ENCODE results near the gene CLCN6.

GRCh38 chr1:11860083-11860482 lies 54.1 kb downstream of the CLCN6 start:
- TF ChIP-seq JUN (IDR thresholded peaks at IDR 0.05) (no peak), CTCF (IDR thresholded peaks at IDR 0.05) (no peak), FOSL2 (IDR thresholded peaks at IDR 0.05) (no peak), FOSL2 (CRISPR knock-in tag; IDR thresholded peaks at IDR 0.05) (no peak), PBX3 (IDR thresholded peaks at IDR 0.05) (no peak), SREBF2 (IDR thresholded peaks at IDR 0.05) (no peak), POLR2A (IDR thresholded peaks at IDR 0.05; ENCODE audit: low read length) (no peak), MYC (IDR thresholded peaks at IDR 0.05; ENCODE audit: borderline replicate concordance, low read length) (no peak)
- TF ChIP-seq, protein P1, sequence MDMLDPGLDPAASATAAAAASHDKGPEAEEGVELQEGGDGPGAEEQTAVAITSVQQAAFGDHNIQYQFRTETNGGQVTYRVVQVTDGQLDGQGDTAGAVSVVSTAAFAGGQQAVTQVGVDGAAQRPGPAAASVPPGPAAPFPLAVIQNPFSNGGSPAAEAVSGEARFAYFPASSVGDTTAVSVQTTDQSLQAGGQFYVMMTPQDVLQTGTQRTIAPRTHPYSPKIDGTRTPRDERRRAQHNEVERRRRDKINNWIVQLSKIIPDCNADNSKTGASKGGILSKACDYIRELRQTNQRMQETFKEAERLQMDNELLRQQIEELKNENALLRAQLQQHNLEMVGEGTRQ (IDR thresholded peaks at IDR 0.05), result no peak
- TF ChIP-seq, protein P2, sequence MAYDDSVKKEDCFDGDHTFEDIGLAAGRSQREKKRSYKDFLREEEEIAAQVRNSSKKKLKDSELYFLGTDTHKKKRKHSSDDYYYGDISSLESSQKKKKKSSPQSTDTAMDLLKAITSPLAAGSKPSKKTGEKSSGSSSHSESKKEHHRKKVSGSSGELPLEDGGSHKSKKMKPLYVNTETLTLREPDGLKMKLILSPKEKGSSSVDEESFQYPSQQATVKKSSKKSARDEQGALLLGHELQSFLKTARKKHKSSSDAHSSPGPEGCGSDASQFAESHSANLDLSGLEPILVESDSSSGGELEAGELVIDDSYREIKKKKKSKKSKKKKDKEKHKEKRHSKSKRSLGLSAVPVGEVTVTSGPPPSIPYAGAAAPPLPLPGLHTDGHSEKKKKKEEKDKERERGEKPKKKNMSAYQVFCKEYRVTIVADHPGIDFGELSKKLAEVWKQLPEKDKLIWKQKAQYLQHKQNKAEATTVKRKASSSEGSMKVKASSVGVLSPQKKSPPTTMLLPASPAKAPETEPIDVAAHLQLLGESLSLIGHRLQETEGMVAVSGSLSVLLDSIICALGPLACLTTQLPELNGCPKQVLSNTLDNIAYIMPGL (CRISPR knock-in tag; IDR thresholded peaks at IDR 0.05; ENCODE audit: borderline replicate concordance), result no peak

All from A549 (cell line).